Spleen (tissue), 7 donors: Measurements from ENCODE around the gene ZFP28.

Experiments used
- POLR2A ChIP-seq, 3 donors: fragments of 450-650 bp; IDR thresholded peaks; one replicate each; pipeline ENCODE4 v1.5.1; 2017; ENCODE audit warnings: antibody characterized with exemption in 3 of 3, mild to moderate bottlenecking in 1 of 3
- POLR2AphosphoS5 ChIP-seq, 3 donors: sonication (generic); formaldehyde crosslinking; IDR thresholded peaks; one replicate each; pipeline ENCODE4 v1.5.1; 2017; ENCODE audit warnings: antibody characterized with exemption in 3 of 3
- TF ChIP-seq, protein P1 (sequence below), 11 experiments: fragments of 200-600 bp in 7 of 11; fragments of 450-650 bp in 4 of 11; sonication (generic) in 4 of 11; IDR thresholded peaks in 8 of 11; conservative IDR thresholded peaks in 3 of 11; 1 replicate in 7 of 11; 2 replicates in 4 of 11; pipeline versions ENCODE4 v1.4.0 to v1.8.0; 2016 to 2021; ENCODE audit warnings: antibody characterized with exemption in 11 of 11, inconsistent platforms in 4 of 11, mild to moderate bottlenecking in 1 of 11
- donor health status: DM: no; HTN: no; CAD: no; lungs with moderate emphysema.
- donor health status: DM: no; HTN: no; CAD: no.
- donor health status: DM: no; HTN: no; CAD: no.

DNA sequence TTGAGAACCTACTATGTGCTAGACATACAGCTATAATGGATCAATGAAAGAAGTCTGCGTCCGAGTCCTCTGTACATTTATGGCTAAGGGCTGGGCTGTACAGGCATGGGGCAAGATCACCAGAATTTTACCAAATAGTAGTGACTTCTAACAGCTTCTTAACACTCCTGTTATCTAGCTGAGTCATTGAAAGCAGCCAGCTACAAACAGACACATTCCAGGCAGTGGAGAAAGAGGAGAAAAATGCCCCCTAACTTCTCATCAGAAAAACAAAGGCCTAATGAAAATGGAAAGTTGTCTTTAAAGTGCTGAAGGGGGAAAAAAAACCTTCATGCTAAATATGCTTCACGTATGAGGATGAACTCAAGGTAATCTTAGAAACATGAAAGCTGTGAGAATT, 47.3 kb upstream of the ZFP28 start:
- TF ChIP-seq, protein P1, sequence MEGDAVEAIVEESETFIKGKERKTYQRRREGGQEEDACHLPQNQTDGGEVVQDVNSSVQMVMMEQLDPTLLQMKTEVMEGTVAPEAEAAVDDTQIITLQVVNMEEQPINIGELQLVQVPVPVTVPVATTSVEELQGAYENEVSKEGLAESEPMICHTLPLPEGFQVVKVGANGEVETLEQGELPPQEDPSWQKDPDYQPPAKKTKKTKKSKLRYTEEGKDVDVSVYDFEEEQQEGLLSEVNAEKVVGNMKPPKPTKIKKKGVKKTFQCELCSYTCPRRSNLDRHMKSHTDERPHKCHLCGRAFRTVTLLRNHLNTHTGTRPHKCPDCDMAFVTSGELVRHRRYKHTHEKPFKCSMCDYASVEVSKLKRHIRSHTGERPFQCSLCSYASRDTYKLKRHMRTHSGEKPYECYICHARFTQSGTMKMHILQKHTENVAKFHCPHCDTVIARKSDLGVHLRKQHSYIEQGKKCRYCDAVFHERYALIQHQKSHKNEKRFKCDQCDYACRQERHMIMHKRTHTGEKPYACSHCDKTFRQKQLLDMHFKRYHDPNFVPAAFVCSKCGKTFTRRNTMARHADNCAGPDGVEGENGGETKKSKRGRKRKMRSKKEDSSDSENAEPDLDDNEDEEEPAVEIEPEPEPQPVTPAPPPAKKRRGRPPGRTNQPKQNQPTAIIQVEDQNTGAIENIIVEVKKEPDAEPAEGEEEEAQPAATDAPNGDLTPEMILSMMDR (IDR thresholded peaks at IDR 0.05 in 8 of 11, conservative IDR thresholded peaks at IDR 0.05 in 3 of 11), result no peak
- no peak for TF ChIP-seq POLR2AphosphoS5 (IDR thresholded peaks at IDR 0.05)
- TF ChIP-seq POLR2A (IDR thresholded peaks at IDR 0.05), result no peak
